ENCODE measurements around the gene COG5.
"Not testable (repeated sequence)": the region's sequence is repeated elsewhere in the genome, so short reads cannot be mapped to it uniquely, and the experiment has no call there.

COG5 gene

GRCh38 chr7:107258737-107259136 lies 305.0 kb downstream of the COG5 start:
- DNase-seq, result no peak

- DNase-seq, result no peak
Measured at GRCh38 chr7:107255602-107256001, 308.1 kb downstream of the COG5 start.

- DNase-seq, result no peak
Measured at GRCh38 chr7:107254398-107254985, 309.2 kb downstream of the COG5 start.

- DNase-seq, result no peak
Measured at GRCh38 chr7:107253599-107253998, 310.1 kb downstream of the COG5 start.

GRCh38 chr7:107251963-107252362 lies 311.8 kb downstream of the COG5 start:
- DNase-seq, result no peak

- DNase-seq, result no peak
Measured at GRCh38 chr7:107248551-107249316, 315.0 kb downstream of the COG5 start.

- DNase-seq, result not testable (repeated sequence)
Measured at GRCh38 chr7:107246836-107247235, 316.9 kb downstream of the COG5 start.

GRCh38 chr7:107244613-107245012 lies 319.1 kb downstream of the COG5 start:
- no peak for DNase-seq

- no peak for DNase-seq
Measured at GRCh38 chr7:107242267-107242666, 321.5 kb downstream of the COG5 start.

- DNase-seq, result no peak
Measured at GRCh38 chr7:107237451-107237850, 326.3 kb downstream of the COG5 start.

- no peak for DNase-seq
Measured at GRCh38 chr7:107236862-107237261, 326.9 kb downstream of the COG5 start.

- no peak for DNase-seq
Measured at GRCh38 chr7:107234436-107234835, 329.3 kb downstream of the COG5 start.

- no peak for DNase-seq
Measured at GRCh38 chr7:107233981-107234380, 329.7 kb downstream of the COG5 start.

- no peak for DNase-seq
Measured at GRCh38 chr7:107233174-107233573, 330.5 kb downstream of the COG5 start.

GRCh38 chr7:107232568-107233090 lies 331.1 kb downstream of the COG5 start:
- no peak for DNase-seq

- DNase-seq, result no peak
Measured at GRCh38 chr7:107230334-107230733, 333.4 kb downstream of the COG5 start.

GRCh38 chr7:107228291-107228690 lies 335.4 kb downstream of the COG5 start:
- DNase-seq, result no peak

- DNase-seq, result no peak
Measured at GRCh38 chr7:107224374-107225223, 339.1 kb downstream of the COG5 start.

GRCh38 chr7:107220806-107221205 lies 342.9 kb downstream of the COG5 start:
- DNase-seq, result not testable (repeated sequence)

- DNase-seq, result no peak
Measured at GRCh38 chr7:107220356-107220755, 343.4 kb downstream of the COG5 start.

- no peak for DNase-seq
Measured at GRCh38 chr7:107219563-107220244, 344.0 kb downstream of the COG5 start.

- DNase-seq, result no peak
Measured at GRCh38 chr7:107213945-107214344, 349.8 kb downstream of the COG5 start.

All from stimulated activated CD4-positive, alpha-beta T cell treated with anti-CD3 and anti-CD28 coated beads, Interleukin-12 subunit alpha, Interleukin-12 subunit beta, amount 100 ng/mL, for 4 hours (primary cell).